H1 (cell line): ENCODE measurements around the gene AKR7A3. TPM values are rescaled to one million over a fixed set of nuclear protein-coding genes. Genes with fewer than 3 reads are reported as not detected.

Experiments used
- CTCF ChIA-PET: fragments of 300-600 bp; sonication (Branson Sonifier 250); formaldehyde crosslinking; loops from one replicate; lab custom pipeline; 2021; ENCODE audit not compliant: partially characterized antibody; lab: Charles Lee
- POLR2A ChIA-PET: fragments of 300-600 bp; sonication (Branson Sonifier 250); formaldehyde crosslinking; loops from one replicate; lab custom pipeline; 2021; ENCODE audit warnings: inconsistent platforms; ENCODE audit not compliant: partially characterized antibody; lab: Charles Lee
- DNase-seq, 2 experiments: peaks; one replicate each; pipeline versions ENCODE4 v3.0.0 to v3.0.0-alpha.2; 2010 to 2022; ENCODE audit warnings: low spot score in 2 of 2, low read depth in 1 of 2, mixed read lengths in 1 of 2
- FAIRE-seq: peaks from 2 replicates; lab custom pipeline; 2011; peaks lifted over from hg19 to GRCh38; lab: Jason Lieb, UNC
- H2AFZ ChIP-seq: 2 replicates; pipeline ENCODE4 v1.8.1; 2012; ENCODE audit warnings: low read length, inconsistent platforms
- H2AK5ac ChIP-seq: 2 replicates; pipeline ENCODE4 v1.6.1; 2013; ENCODE audit warnings: low read depth, low read length
- H2BK120ac ChIP-seq: replicated peaks from 2 replicates; pipeline ENCODE3; 2013; ENCODE audit warnings: low read depth, low read length, inconsistent platforms
- H2BK12ac ChIP-seq: 2 replicates; pipeline ENCODE4 v1.6.1; 2013; ENCODE audit warnings: low read depth, low read length
- H2BK15ac ChIP-seq: 2 replicates; pipeline ENCODE4 v1.6.1; 2013; ENCODE audit warnings: low read length
- H2BK20ac ChIP-seq: 2 replicates; pipeline ENCODE4 v1.6.1; 2013; ENCODE audit warnings: low read length
- H2BK5ac ChIP-seq: 2 replicates; pipeline ENCODE4 v1.6.1; 2013; ENCODE audit warnings: low read depth, low read length
- H3K14ac ChIP-seq: 2 replicates; pipeline ENCODE4 v1.6.1; 2013; ENCODE audit warnings: inconsistent platforms; ENCODE audit not compliant: insufficient read length
- H3K18ac ChIP-seq: 2 replicates; pipeline ENCODE4 v1.6.1; 2013; ENCODE audit warnings: low read length; ENCODE audit errors: extremely low read depth
- H3K23ac ChIP-seq: 2 replicates; pipeline ENCODE4 v1.6.1; 2013; ENCODE audit warnings: inconsistent platforms; ENCODE audit not compliant: insufficient read length
- H3K23me2 ChIP-seq: 2 replicates; pipeline ENCODE4 v1.6.1; 2013; ENCODE audit warnings: low read depth, low read length
- H3K27ac ChIP-seq: 2 replicates; pipeline ENCODE4 v1.6.1; 2011; ENCODE audit warnings: low read depth, low read length, inconsistent platforms
- H3K27me3 ChIP-seq, 4 experiments: replicated peaks in 1 of 4; 1 replicate in 1 of 4; 2 replicates in 3 of 4; pipeline versions ENCODE4 v1.6.1 to v1.8.1; 2011 to 2013; ENCODE audit warnings: low read length in 3 of 4, mild to moderate bottlenecking in 3 of 4, inconsistent platforms in 2 of 4, mixed read lengths in 2 of 4, moderate library complexity in 1 of 4; ENCODE audit not compliant: control insufficient read depth in 3 of 4, insufficient read depth in 3 of 4; ENCODE audit errors: extremely low read depth in 1 of 4
- H3K36me3 ChIP-seq, 4 experiments: 2 replicates each; pipeline versions ENCODE4 v1.6.1 to v1.8.1; 2011 to 2013; ENCODE audit warnings: mild to moderate bottlenecking in 4 of 4, low read length in 3 of 4, moderate library complexity in 2 of 4, control low read depth in 1 of 4, inconsistent platforms in 1 of 4; ENCODE audit not compliant: insufficient read depth in 4 of 4, control insufficient read depth in 2 of 4
- H3K4ac ChIP-seq: replicated peaks from 2 replicates; pipeline ENCODE3; 2013; ENCODE audit warnings: low read length, low read depth, mixed read lengths, inconsistent platforms; ENCODE audit not compliant: insufficient read length
- H3K4me1 ChIP-seq, 4 experiments: replicated peaks in 1 of 4; 1 replicate in 1 of 4; 2 replicates in 3 of 4; pipeline versions ENCODE4 v1.6.1 to v1.8.1; 2011 to 2013; ENCODE audit warnings: low read length in 3 of 4, inconsistent platforms in 2 of 4, mixed read lengths in 1 of 4; ENCODE audit not compliant: insufficient read depth in 4 of 4, control insufficient read depth in 3 of 4
- H3K4me2 ChIP-seq, 2 experiments: 2 replicates each; pipeline versions ENCODE4 v1.6.1 to v1.8.1; 2011 to 2013; ENCODE audit warnings: low read depth in 2 of 2, low read length in 2 of 2, control low read depth in 1 of 2, inconsistent platforms in 1 of 2, mild to moderate bottlenecking in 1 of 2; ENCODE audit not compliant: insufficient read depth in 1 of 2
- H3K4me3 ChIP-seq, 4 experiments: fragments of 200-600, 300-600 bp in 1 of 4; sonication (generic), shearing (Covaris generic), sonication (Bioruptor Twin) in 1 of 4; 2 replicates each; pipeline versions ENCODE4 v1.5.1 to v1.8.1; 2011 to 2016; ENCODE audit warnings: low read length in 4 of 4, low read depth in 3 of 4, control low read depth in 2 of 4, inconsistent platforms in 2 of 4, mild to moderate bottlenecking in 2 of 4, mixed read lengths in 1 of 4, moderate library complexity in 1 of 4; ENCODE audit not compliant: insufficient read depth in 2 of 4; ENCODE audit errors: extremely low read depth in 1 of 4
- H3K56ac ChIP-seq: replicated peaks from 2 replicates; pipeline ENCODE3; 2013; ENCODE audit warnings: low read depth, mild to moderate bottlenecking, mixed read lengths, low read length, inconsistent platforms; ENCODE audit not compliant: insufficient read length
- H3K79me1 ChIP-seq: 2 replicates; pipeline ENCODE4 v1.6.1; 2013; ENCODE audit warnings: low read depth, low read length, control low read depth
- H3K79me2 ChIP-seq, 2 experiments: 2 replicates each; pipeline versions ENCODE4 v1.6.1 to v1.8.1; 2012 to 2013; ENCODE audit warnings: low read length in 2 of 2, mild to moderate bottlenecking in 2 of 2, inconsistent platforms in 1 of 2; ENCODE audit not compliant: insufficient read depth in 2 of 2, control insufficient read depth in 1 of 2
- H3K9ac ChIP-seq, 4 experiments: replicated peaks in 1 of 4; 1 replicate in 1 of 4; 2 replicates in 3 of 4; pipeline versions ENCODE4 v1.6.1 to v1.8.1; 2011 to 2013; ENCODE audit warnings: low read depth in 3 of 4, low read length in 3 of 4, control low read depth in 2 of 4, mild to moderate bottlenecking in 2 of 4, moderate library complexity in 2 of 4, inconsistent platforms in 1 of 4; ENCODE audit errors: extremely low read depth in 1 of 4
- H3K9me3 ChIP-seq, 2 experiments: 2 replicates each; pipeline versions ENCODE4 v1.6.1 to v1.8.1; 2012 to 2013; ENCODE audit warnings: mild to moderate bottlenecking in 2 of 2, moderate library complexity in 2 of 2, control low read depth in 1 of 2, inconsistent platforms in 1 of 2, low read depth in 1 of 2, low read length in 1 of 2, mixed read lengths in 1 of 2; ENCODE audit not compliant: insufficient read depth in 2 of 2
- H4K20me1 ChIP-seq, 2 experiments: replicated peaks in 1 of 2; 2 replicates each; pipeline versions ENCODE3 to v1.8.1; 2011 to 2013; ENCODE audit warnings: inconsistent platforms in 2 of 2, low read length in 2 of 2, mild to moderate bottlenecking in 1 of 2; ENCODE audit not compliant: insufficient read depth in 2 of 2, control insufficient read depth in 1 of 2
- H4K5ac ChIP-seq: 2 replicates; pipeline ENCODE4 v1.6.1; 2013; ENCODE audit warnings: low read length, low read depth, mixed read lengths, inconsistent platforms; ENCODE audit not compliant: insufficient read length
- H4K8ac ChIP-seq: 2 replicates; pipeline ENCODE4 v1.8.0; 2013; ENCODE audit warnings: mild to moderate bottlenecking, moderate library complexity, low read length, inconsistent platforms; ENCODE audit not compliant: insufficient read depth; ENCODE audit errors: extremely low read depth
- H4K91ac ChIP-seq: replicated peaks from 2 replicates; pipeline ENCODE3; 2013; ENCODE audit warnings: low read length, mixed read lengths, inconsistent platforms; ENCODE audit not compliant: insufficient read length
- BACH1 ChIP-seq: IDR thresholded peaks from 2 replicates; pipeline ENCODE4 v1.6.1; 2012; ENCODE audit warnings: low read length, improper control_type of control experiment
- CBX8 ChIP-seq: fragments of 300-800, 300-1000 bp; sonication (generic); IDR thresholded peaks from 2 replicates; pipeline ENCODE4 v1.7.1; 2016; ENCODE audit warnings: low read depth, low read length, borderline replicate concordance
- CEBPB ChIP-seq: IDR thresholded peaks from 2 replicates; pipeline ENCODE4 v1.6.1; 2012; ENCODE audit warnings: low read depth, low read length
- HDAC6 ChIP-seq: IDR thresholded peaks from one replicate; pipeline ENCODE4 v1.7.1; 2012; ENCODE audit warnings: low read depth, mild to moderate bottlenecking, inconsistent platforms, low read length, moderate library complexity
- RNF2 ChIP-seq: fragments of 200-900, 300-1000 bp; sonication (generic); IDR thresholded peaks from 2 replicates; pipeline ENCODE4 v1.7.1; 2016; ENCODE audit warnings: borderline replicate concordance, low read depth, mild to moderate bottlenecking, antibody characterized with exemption, low read length; ENCODE audit not compliant: poor library complexity, severe bottlenecking; ENCODE audit errors: missing control alignments
- SP1 ChIP-seq: IDR thresholded peaks from 2 replicates; pipeline ENCODE4 v1.6.1; 2011; ENCODE audit warnings: low read depth, low read length
- SRF ChIP-seq: IDR thresholded peaks from 2 replicates; pipeline ENCODE4 v1.6.1; 2011; ENCODE audit warnings: mild to moderate bottlenecking, low read depth, low read length, moderate library complexity
- SUZ12 ChIP-seq: fragments of 200-600 bp; sonication (generic); IDR thresholded peaks from 2 replicates; pipeline ENCODE4 v1.6.1; 2012; ENCODE audit warnings: mild to moderate bottlenecking, inconsistent platforms, low read length, moderate library complexity, mixed read lengths
- TAF7 ChIP-seq: optimal IDR thresholded peaks from 2 replicates; pipeline ENCODE3; 2011; ENCODE audit warnings: low read depth, mild to moderate bottlenecking, inconsistent platforms, low read length, moderate library complexity, borderline replicate concordance
- TBP ChIP-seq: IDR thresholded peaks from 2 replicates; pipeline ENCODE4 v1.6.1; 2011; ENCODE audit warnings: low read depth, low read length, improper control_type of control experiment
- TEAD4 ChIP-seq: IDR thresholded peaks from 2 replicates; pipeline ENCODE4 v1.6.1; 2012; ENCODE audit warnings: low read depth, low read length, inconsistent platforms, mixed read lengths
- YY1 ChIP-seq: IDR thresholded peaks from 2 replicates; pipeline ENCODE4 v1.6.1; 2011; ENCODE audit warnings: low read depth, mild to moderate bottlenecking, low read length
- WGBS, 2 experiments: shearing (Covaris generic) in 1 of 2; methylation state at CpG; one replicate each; pipeline versions ENCODE4 v1.1.6 to v1.1.7; 2013 to 2015; ENCODE audit warnings: low lambda C conversion rate in 2 of 2, mixed read lengths in 2 of 2, inconsistent platforms in 1 of 2, low coverage in 1 of 2, missing lambda C conversion rate in 1 of 2; ENCODE audit not compliant: insufficient replicate concordance in 2 of 2, insufficient coverage in 1 of 2, insufficient read length in 1 of 2; ENCODE audit errors: extremely low coverage in 1 of 2, missing lambda C conversion rate in 1 of 2; 5-methylcytosine and 5-hydroxymethylcytosine counted together
- polyA plus RNA-seq, 7 experiments: library from polyadenylated mRNA; depleted of rRNA in 3 of 7; stranded (reverse) in 5 of 7; unstranded in 2 of 7; fragments of >200 nt in 5 of 7; fragments of 200-250 nt in 2 of 7; gene quantifications; 1 replicate in 5 of 7; 2 replicates in 1 of 7; 4 replicates in 1 of 7; pipeline versions ENCODE4 v1.2.1 to v1.2.3, GENCODE V29; 2011 to 2013; ENCODE audit warnings: missing spikeins in 2 of 7, mixed read lengths in 2 of 7
- total RNA-seq: library from RNA; stranded (reverse); fragmentation: NEBNext Ultra II Directional; extraction: Animal tissue kit (Norgen Biotek cat#: 25700); gene quantifications from 2 replicates; pipeline ENCODE4 v1.2.1, GENCODE V29; 2021
- TF ChIP-seq, protein P1 (sequence below): IDR thresholded peaks from 2 replicates; pipeline ENCODE4 v1.6.1; 2012; ENCODE audit warnings: inconsistent platforms
- TF ChIP-seq, protein P2 (sequence below): IDR thresholded peaks from 2 replicates; pipeline ENCODE4 v1.6.1; 2011; ENCODE audit warnings: low read depth, mild to moderate bottlenecking, low read length; ENCODE audit not compliant: insufficient read depth

Gene AKR7A3
- total and polyA plus RNA-seq, 2 of the 8 experiments (the other 6 are each of a cell fraction or from before 2014, with no cell fraction given), result 0.62 to 0.65 TPM

DNA sequence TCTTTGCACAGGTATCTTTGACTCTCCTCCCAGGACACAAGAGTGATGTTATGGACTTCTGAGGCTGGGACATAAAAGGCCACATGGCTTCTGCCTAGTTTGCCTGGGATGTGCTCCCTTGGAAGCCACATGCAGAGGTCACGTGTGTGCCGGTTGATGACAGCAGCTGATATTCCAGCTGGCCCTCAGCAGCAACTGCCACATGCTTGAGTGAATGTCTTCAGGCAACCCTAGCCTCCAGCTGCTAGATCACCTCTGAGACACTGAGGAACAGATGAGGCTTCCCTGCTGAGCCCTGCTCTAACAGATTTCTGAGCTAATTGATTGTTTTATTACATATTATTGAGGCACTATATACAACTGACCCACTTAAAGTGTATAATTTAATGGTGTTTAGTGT lies 11.6 kb upstream of the AKR7A3 start:
- H3K4ac ChIP-seq, result no peak overlapping the region
- 96% methylated on average over 2 of the region's 2 CpGs; no CpG with 5 or more reads in 1 of the 2 experiments for WGBS, 2 experiments
- peaks cover 7 to 10% of the 10 kb centered on the region in 2 experiments for H3K9me3 ChIP-seq
- H2BK12ac ChIP-seq, result no peak overlapping the region
- DNase-seq, result no peak
- H3K79me1 ChIP-seq, result no peaks in the 10 kb centered on the region
- no peak overlapping the region for H2AK5ac ChIP-seq
- no peak overlapping the region for H3K56ac ChIP-seq
- H3K36me3 ChIP-seq, result peaks cover 1 to 13% (median 6%) of the 10 kb centered on the region in 4 experiments; a peak in 6 of 8 replicates
- H4K20me1 ChIP-seq, result no peaks in the 10 kb centered on the region
- no peaks in the 10 kb centered on the region for H3K79me2 ChIP-seq
- H2AFZ ChIP-seq, result no peak overlapping the region
- ChIA-PET CTCF (no interaction called here), POLR2A (no interaction called here)
- H4K91ac ChIP-seq, result no peak overlapping the region
- H3K23me2 ChIP-seq, result no peaks in the 10 kb centered on the region
- no peak overlapping the region for H4K5ac ChIP-seq
- no peak overlapping the region for H3K14ac ChIP-seq
- H3K4me1 ChIP-seq, result no peaks in the 10 kb centered on the region
- no peak overlapping the region for H3K4me3 ChIP-seq
- H2BK120ac ChIP-seq, result no peak overlapping the region
- no peak overlapping the region for H2BK5ac ChIP-seq
- no peak overlapping the region for H3K4me2 ChIP-seq
- H4K8ac ChIP-seq, result no peak overlapping the region
- H3K23ac ChIP-seq, result no peak overlapping the region
- no peak for FAIRE-seq
- no peaks in the 10 kb centered on the region for H3K27me3 ChIP-seq
- H2BK15ac ChIP-seq, result no peak overlapping the region
- H3K9ac ChIP-seq, result no peak overlapping the region
- no peak overlapping the region for H2BK20ac ChIP-seq
- no peak overlapping the region for H3K27ac ChIP-seq
- H3K18ac ChIP-seq, result no peak overlapping the region
- TF ChIP-seq CBX8 (no peak), TBP (no peak), BACH1 (no peak), SRF (no peak), SUZ12 (no peak), TAF7 (no peak), CEBPB (no peak), RNF2 (no peak), YY1 (no peak), SP1 (no peak), TEAD4 (no peak), HDAC6 (no peak)
- TF ChIP-seq, protein P1, sequence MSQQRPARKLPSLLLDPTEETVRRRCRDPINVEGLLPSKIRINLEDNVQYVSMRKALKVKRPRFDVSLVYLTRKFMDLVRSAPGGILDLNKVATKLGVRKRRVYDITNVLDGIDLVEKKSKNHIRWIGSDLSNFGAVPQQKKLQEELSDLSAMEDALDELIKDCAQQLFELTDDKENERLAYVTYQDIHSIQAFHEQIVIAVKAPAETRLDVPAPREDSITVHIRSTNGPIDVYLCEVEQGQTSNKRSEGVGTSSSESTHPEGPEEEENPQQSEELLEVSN, result no peak; the same call in 1 of the 2 replicates
- TF ChIP-seq, protein P2, sequence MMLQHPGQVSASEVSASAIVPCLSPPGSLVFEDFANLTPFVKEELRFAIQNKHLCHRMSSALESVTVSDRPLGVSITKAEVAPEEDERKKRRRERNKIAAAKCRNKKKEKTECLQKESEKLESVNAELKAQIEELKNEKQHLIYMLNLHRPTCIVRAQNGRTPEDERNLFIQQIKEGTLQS, result no peak
